Limb (tissue), 2 donors: ENCODE measurements around the gene SCFD2.
A peak's percentile ranks its signal among the peaks of the same experiment; 100 is the strongest.
"Not testable (repeated sequence)": the region's sequence is repeated elsewhere in the genome, so short reads cannot be mapped to it uniquely, and the experiment has no call there.

Experiments
- DNase-seq, 2 donors: peaks; one replicate each; pipeline ENCODE4 v3.0.0-alpha.2; 2016; ENCODE audit errors: extremely low spot score in 2 of 2

The SCFD2 gene

GRCh38 chr4:53191997-53192396 is 173.9 kb downstream of the SCFD2 start:
- DNase-seq: no peak

- DNase-seq: no peak
Observed at GRCh38 chr4:53189011-53189410, 176.8 kb downstream of the SCFD2 start.

- DNase-seq: no peak
Observed at GRCh38 chr4:53186714-53187358, 179.0 kb downstream of the SCFD2 start.

- DNase-seq: peak in 1 of 2 donors; percentile 59
Observed at GRCh38 chr4:53185869-53186585, 179.8 kb downstream of the SCFD2 start.

- no peak for DNase-seq
Observed at GRCh38 chr4:53183754-53184153, 182.1 kb downstream of the SCFD2 start.

GRCh38 chr4:53177751-53178150 is 188.1 kb downstream of the SCFD2 start:
- DNase-seq: not testable (repeated sequence)

GRCh38 chr4:53175640-53176039 is 190.2 kb downstream of the SCFD2 start:
- no peak for DNase-seq

- no peak for DNase-seq
Observed at GRCh38 chr4:53174823-53175222, 191.0 kb downstream of the SCFD2 start.

- DNase-seq: no peak
Observed at GRCh38 chr4:53173576-53173975, 192.3 kb downstream of the SCFD2 start.

- DNase-seq: no peak
Observed at GRCh38 chr4:53171797-53172196, 194.1 kb downstream of the SCFD2 start.

GRCh38 chr4:53169695-53170617 is 195.9 kb downstream of the SCFD2 start:
- DNase-seq: no peak

- DNase-seq: no peak
Observed at GRCh38 chr4:53168228-53168627, 197.6 kb downstream of the SCFD2 start.

GRCh38 chr4:53162969-53163368 is 202.9 kb downstream of the SCFD2 start:
- DNase-seq: no peak

- DNase-seq: peak in 1 of 2 donors; percentile 31
Observed at GRCh38 chr4:53161787-53162433, 204.0 kb downstream of the SCFD2 start.

- peak in 1 of 2 donors; percentile 65 for DNase-seq
Observed at GRCh38 chr4:53161051-53161786, 204.6 kb downstream of the SCFD2 start.

GRCh38 chr4:53156896-53157295 is 209.0 kb downstream of the SCFD2 start:
- no peak for DNase-seq

GRCh38 chr4:53152467-53152866 is 213.4 kb downstream of the SCFD2 start:
- no peak for DNase-seq

GRCh38 chr4:53151489-53151788 is 214.4 kb downstream of the SCFD2 start:
- no peak for DNase-seq

- DNase-seq: no peak
Observed at GRCh38 chr4:53150631-53151488, 215.0 kb downstream of the SCFD2 start.

- DNase-seq: no peak
Observed at GRCh38 chr4:53147711-53148110, 218.2 kb downstream of the SCFD2 start.
